ENCODE data around the gene PYROXD2. TPM values are rescaled to one million over a fixed set of nuclear protein-coding genes. Genes with fewer than 3 reads are reported as not detected.

The PYROXD2 gene
- total and polyA plus RNA-seq, 2 of the 8 experiments (the other 6 are each of a cell fraction or from before 2014, with no cell fraction given) = 3.2 to 5.4 TPM

DNA sequence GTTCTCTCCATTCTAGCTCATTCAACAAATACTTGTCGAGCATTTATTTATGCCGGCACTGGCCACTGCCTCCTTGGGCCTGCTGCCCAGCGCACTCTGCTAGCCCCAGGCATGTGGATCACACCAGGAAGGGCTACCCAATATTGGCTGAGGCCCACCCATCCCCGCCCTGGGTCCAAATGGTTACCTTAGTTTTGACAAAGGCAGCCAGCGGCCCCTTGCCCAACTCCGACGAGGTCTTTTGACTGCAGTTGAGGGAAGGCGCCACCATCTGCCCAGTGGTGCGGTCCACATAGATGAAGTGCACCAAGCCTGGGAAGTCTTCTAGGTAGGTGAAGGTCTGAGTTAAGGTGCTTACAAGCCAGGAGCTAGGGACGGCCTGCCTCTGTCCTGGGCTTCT lies 7.2 kb upstream of the PYROXD2 start:
- Histone ChIP-seq H2BK120ac (replicated peaks; ENCODE audit: low read depth, low read length) (no peak overlapping the region), H3K9ac (replicated peaks in 1 of 4; ENCODE audit: extremely low read depth in 1 of 4, low read depth in 3 of 4, low read length in 3 of 4) (no peak overlapping the region), H2AFZ (ENCODE audit: low read length) (no peak overlapping the region), H3K14ac (ENCODE audit: insufficient read length) (no peak overlapping the region), H3K23ac (ENCODE audit: insufficient read length) (no peak overlapping the region), H3K23me2 (ENCODE audit: low read depth, low read length) (no peaks in the 10 kb centered on the region), H3K79me1 (ENCODE audit: low read depth, low read length) (no peaks in the 10 kb centered on the region), H3K4ac (replicated peaks; ENCODE audit: insufficient read length, low read depth, low read length) (no peak overlapping the region), H2BK15ac (ENCODE audit: low read length) (no peak overlapping the region), H4K20me1 (replicated peaks in 1 of 2; ENCODE audit: control insufficient read depth in 1 of 2, insufficient read depth in 2 of 2, low read length in 2 of 2) (peaks cover 0 to 2% of the 10 kb centered on the region in 2 experiments), H2BK5ac (ENCODE audit: low read depth, low read length) (no peak overlapping the region), H2BK12ac (ENCODE audit: low read depth, low read length) (no peak overlapping the region), H3K27ac (ENCODE audit: low read depth, low read length) (no peak overlapping the region; the same call in 1 of the 2 replicates), H2BK20ac (ENCODE audit: low read length) (no peak overlapping the region), H2AK5ac (ENCODE audit: low read depth, low read length) (no peak overlapping the region), H3K36me3 (ENCODE audit: control insufficient read depth in 2 of 4, insufficient read depth in 4 of 4, low read length in 3 of 4) (peaks cover 0 to 6% (median 2%) of the 10 kb centered on the region in 4 experiments; a peak in 3 of 8 replicates), H3K27me3 (replicated peaks in 1 of 4; ENCODE audit: control insufficient read depth in 3 of 4, extremely low read depth in 1 of 4, insufficient read depth in 3 of 4, low read length in 3 of 4) (no peaks in the 10 kb centered on the region), H4K5ac (ENCODE audit: insufficient read length, low read depth, low read length) (no peak overlapping the region), H3K4me1 (replicated peaks in 1 of 4; ENCODE audit: control insufficient read depth in 3 of 4, insufficient read depth in 4 of 4, low read length in 3 of 4) (no peaks in the 10 kb centered on the region), H3K9me3 (ENCODE audit: insufficient read depth in 2 of 2, low read depth in 1 of 2, low read length in 1 of 2) (no peaks in the 10 kb centered on the region), H3K79me2 (ENCODE audit: control insufficient read depth in 1 of 2, insufficient read depth in 2 of 2, low read length in 2 of 2) (no peaks in the 10 kb centered on the region), H3K18ac (ENCODE audit: extremely low read depth, low read length) (no peak overlapping the region), H3K56ac (replicated peaks; ENCODE audit: insufficient read length, low read depth, low read length) (no peak overlapping the region), H4K8ac (ENCODE audit: extremely low read depth, insufficient read depth, low read length) (no peak overlapping the region), H3K4me3 (ENCODE audit: extremely low read depth in 1 of 4, insufficient read depth in 2 of 4, low read depth in 3 of 4, low read length in 4 of 4) (no peak overlapping the region), H3K4me2 (ENCODE audit: insufficient read depth in 1 of 2, low read depth in 2 of 2, low read length in 2 of 2) (no peak overlapping the region), H4K91ac (replicated peaks; ENCODE audit: insufficient read length, low read length) (no peak overlapping the region)
- FAIRE-seq = no peak
- CTCF ChIA-PET (ENCODE audit: partially characterized antibody) = interaction anchor here (0.5 to 6.6 kb wide), 15 partner anchors 8 to 879 kb away, joined by 3 to 69 read pairs (median 4); partner anchors contain the start of genes LOXL4 and PYROXD2
- POLR2A ChIA-PET (ENCODE audit: partially characterized antibody) = no interaction called here
- 92% methylated on average over 10 of the region's 10 CpGs; no CpG with 5 or more reads in 1 of the 2 experiments for WGBS, 2 experiments (ENCODE audit: extremely low coverage in 1 of 2, insufficient coverage in 1 of 2, insufficient read length in 1 of 2, insufficient replicate concordance in 2 of 2, low coverage in 1 of 2, low lambda C conversion rate in 2 of 2, missing lambda C conversion rate in 1 of 2)
- no peak for DNase-seq (ENCODE audit: low read depth in 1 of 2, low spot score in 2 of 2)
- TF ChIP-seq SIN3A (conservative IDR thresholded peaks at IDR 0.05 in 1 of 2, IDR thresholded peaks at IDR 0.05 in 1 of 2; ENCODE audit: low read depth in 1 of 2, low read length in 2 of 2) = no peak
- no peak for TF ChIP-seq ZNF274 (IDR thresholded peaks at IDR 0.05; ENCODE audit: borderline replicate concordance, extremely low read depth, low read length)
- TF ChIP-seq RBBP5 (IDR thresholded peaks at IDR 0.05; ENCODE audit: borderline replicate concordance, low read depth, low read length) = no peak
- no peak for TF ChIP-seq EZH2 (IDR thresholded peaks at IDR 0.05; ENCODE audit: low read depth, low read length, severe bottlenecking)
- TF ChIP-seq RXRA (IDR thresholded peaks at IDR 0.05; ENCODE audit: insufficient read depth, low read depth, low read length) = no peak
- no peak for TF ChIP-seq SUZ12 (IDR thresholded peaks at IDR 0.05; ENCODE audit: low read length)
- no peak for TF ChIP-seq YY1 (IDR thresholded peaks at IDR 0.05; ENCODE audit: low read depth, low read length)
- no peak for TF ChIP-seq MAX (IDR thresholded peaks at IDR 0.05)

Measured in H1 (cell line).